K562 (cell line): ENCODE measurements around the gene ARHGAP33. TPM values are rescaled to one million over a fixed set of nuclear protein-coding genes. Genes with fewer than 3 reads are reported as not detected.

ENCODE experiments used
- ATF7 ChIP-seq: fragments of 450-650 bp; IDR thresholded peaks from 2 replicates; pipeline ENCODE4 v1.7.1; 2014; ENCODE audit warnings: mild to moderate bottlenecking, moderate library complexity
- BMI1 ChIP-seq: fragments of 150-350 bp; IDR thresholded peaks from 2 replicates; pipeline ENCODE4 v1.6.1; 2014; ENCODE audit warnings: low read length
- ESRRA ChIP-seq: fragments of 450-650 bp; IDR thresholded peaks from 2 replicates; pipeline ENCODE4 v1.6.1; 2014; ENCODE audit warnings: low read depth, mild to moderate bottlenecking, moderate library complexity, borderline replicate concordance
- ETV6 ChIP-seq, 3 experiments: fragments of 150-350 bp in 1 of 3; sonication (generic) in 1 of 3; formaldehyde crosslinking in 1 of 3; IDR thresholded peaks; 2 replicates each; pipeline versions ENCODE4 v1.6.1 to v1.8.0; 2014 to 2022; ENCODE audit warnings: borderline replicate concordance in 2 of 3, low read depth in 2 of 3, antibody characterized with exemption in 1 of 3, low read length in 1 of 3, mild to moderate bottlenecking in 1 of 3, missing genetic modification reagents in 1 of 3
- GTF2E2 ChIP-seq: fragments of 200-800 bp; sonication (Bioruptor generic); IDR thresholded peaks from 2 replicates; pipeline ENCODE4 v1.6.1; 2016; ENCODE audit warnings: missing genetic modification characterization, missing compliant biosample characterization
- HSF4 ChIP-seq: fragments of 250-450 bp; sonication (Bioruptor Pico); IDR thresholded peaks from 2 replicates; pipeline ENCODE4 v2.1.2; 2022; ENCODE audit warnings: mild to moderate bottlenecking, moderate library complexity, borderline replicate concordance
- NFIC ChIP-seq: fragments of 450-650 bp; IDR thresholded peaks from 2 replicates; pipeline ENCODE4 v1.6.1; 2017; ENCODE audit warnings: mild to moderate bottlenecking, inconsistent platforms
- PKNOX1 ChIP-seq: fragments of 450-650 bp; IDR thresholded peaks from 2 replicates; pipeline ENCODE4 v1.6.1; 2016
- RBM22 ChIP-seq: fragments of 200-400 bp; formaldehyde crosslinking; IDR thresholded peaks from 2 replicates; pipeline ENCODE4 v1.6.1; 2018; ENCODE audit warnings: low read length, low read depth; ENCODE audit not compliant: poor library complexity, severe bottlenecking
- SIN3B ChIP-seq: fragments of 450-650 bp; IDR thresholded peaks from 2 replicates; pipeline ENCODE4 v1.6.1; 2017; ENCODE audit warnings: low read depth, mild to moderate bottlenecking, moderate library complexity
- SMAD4 ChIP-seq: fragments of 250-450 bp; sonication (Bioruptor Pico); conservative IDR thresholded peaks from 2 replicates; pipeline ENCODE4 v1.8.0; 2021; ENCODE audit warnings: inconsistent platforms, mild to moderate bottlenecking, moderate library complexity
- TARDBP ChIP-seq: fragments of 450-650 bp; IDR thresholded peaks from 2 replicates; pipeline ENCODE4 v1.6.1; 2016
- ZBTB12 ChIP-seq: fragments of 250-450 bp; sonication (Bioruptor Pico); IDR thresholded peaks from 2 replicates; pipeline ENCODE4 v1.4.0; 2020
- ZC3H11A ChIP-seq: IDR thresholded peaks from 2 replicates; pipeline ENCODE4 v1.6.1; 2012; ENCODE audit warnings: low read depth, low read length, improper control_type of control experiment
- ZNF134 ChIP-seq: fragments of 250-450 bp; sonication (Bioruptor Pico); conservative IDR thresholded peaks from 2 replicates; pipeline ENCODE4 v1.4.0; 2020
- ZNF239 ChIP-seq: fragments of 250-450 bp; sonication (Bioruptor Pico); IDR thresholded peaks from 2 replicates; pipeline ENCODE4 v1.4.0; 2020; ENCODE audit warnings: mild to moderate bottlenecking
- ZNF583 ChIP-seq: fragments of 250-450 bp; sonication (Bioruptor Pico); IDR thresholded peaks from 2 replicates; pipeline ENCODE4 v1.4.0; 2020
- ZNF740 ChIP-seq, 3 experiments: fragments of 200-800 bp in 1 of 3; sonication (Bioruptor generic) in 1 of 3; sonication (generic) in 1 of 3; formaldehyde crosslinking in 1 of 3; IDR thresholded peaks; 2 replicates each; pipeline versions ENCODE4 v1.6.1 to v1.8.0; 2016 to 2022; ENCODE audit warnings: mild to moderate bottlenecking in 2 of 3, missing compliant biosample characterization in 2 of 3, missing genetic modification characterization in 2 of 3, missing genetic modification reagents in 1 of 3
- ZNF766 ChIP-seq: fragments of 200-800 bp; sonication (Bioruptor generic); conservative IDR thresholded peaks from 2 replicates; pipeline ENCODE4 v1.6.1; 2016; ENCODE audit warnings: missing genetic modification characterization, missing compliant biosample characterization
- polyA plus RNA-seq, 8 experiments: library from polyadenylated mRNA; depleted of rRNA in 4 of 8; stranded (reverse) in 5 of 8; unstranded in 3 of 8; fragments of >200 nt; fragmentation: Nextera tagmentation in 2 of 8; fragmentation: Illumina TruSeq in 1 of 8; extraction: Ambion mirVana in 2 of 8; extraction: Trizol in 1 of 8; gene quantifications; 2 replicates each; pipeline versions ENCODE4 v1.2.1 to v1.2.3, GENCODE V29; 2011 to 2014; ENCODE audit warnings: inconsistent platforms in 1 of 8, missing spikeins in 1 of 8
- total RNA-seq, 7 experiments: library from RNA; depleted of rRNA in 6 of 7; stranded (reverse); fragments of >200 nt in 6 of 7; fragmentation: Illumina TruSeq in 2 of 7; extraction: Trizol in 2 of 7; gene quantifications; 2 replicates each; pipeline versions ENCODE4 v1.2.1 to v1.2.3, GENCODE V29; 2011 to 2021; ENCODE audit warnings: low replicate concordance in 1 of 7
- TF ChIP-seq, protein P1 (sequence below), 2 experiments: fragments of 450-650 bp; IDR thresholded peaks; 2 replicates each; pipeline ENCODE4 v1.6.1; 2016
- TF ChIP-seq, protein P2 (sequence below): fragments of 450-650 bp; formaldehyde crosslinking; IDR thresholded peaks from 2 replicates; pipeline ENCODE4 v1.4.0; 2020; ENCODE audit warnings: mild to moderate bottlenecking, moderate library complexity

The ARHGAP33 gene
- total and polyA plus RNA-seq, 9 of the 15 experiments (the other 6 are each of a cell fraction or from before 2014, with no cell fraction given), result 0.06 to 26.6 (median 1.6) TPM; not detected in 1

DNA sequence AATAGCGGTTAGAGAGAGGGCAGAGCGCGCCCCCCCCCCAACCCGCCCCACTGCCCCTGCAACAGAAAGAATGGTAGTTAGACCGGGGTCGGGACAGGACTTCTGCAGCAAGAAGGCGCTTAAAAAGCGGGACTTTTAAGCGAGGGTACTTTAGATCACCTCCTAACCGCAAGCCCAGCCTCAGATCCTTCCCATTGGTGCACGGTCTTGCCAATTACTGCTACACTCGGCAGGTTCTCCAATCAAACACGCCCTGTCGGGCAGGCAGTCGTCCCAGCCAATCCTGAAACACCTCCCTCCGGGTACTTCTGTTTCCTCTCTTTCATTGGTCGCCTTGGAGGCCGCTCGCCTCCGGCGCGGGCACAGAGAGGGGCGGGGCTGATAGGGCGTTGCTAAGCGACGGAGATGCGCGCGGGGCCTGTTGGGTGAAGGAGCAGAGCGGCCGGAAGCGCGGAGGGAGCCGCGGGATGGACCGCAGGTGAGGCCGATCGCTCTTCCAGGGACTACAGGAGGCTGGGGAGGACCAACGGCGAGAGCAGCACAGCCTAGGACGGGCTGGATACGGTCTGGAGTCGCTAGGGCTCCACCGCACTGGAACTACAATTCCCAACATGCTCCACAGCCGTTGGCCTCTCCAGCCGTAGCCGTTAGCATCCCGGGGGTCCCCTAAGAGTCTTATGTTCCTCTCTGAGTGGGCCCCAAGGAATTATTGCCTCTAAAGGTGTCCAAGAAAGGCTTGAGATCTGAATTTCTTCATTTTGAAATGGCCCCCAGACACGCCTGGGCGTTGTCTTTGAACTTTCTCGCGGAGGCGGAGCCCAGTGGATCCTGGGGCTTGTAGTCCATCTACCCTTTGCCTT lies 17.4 kb upstream of the ARHGAP33 start, which contains the start of gene PROSER3 (continued):
- TF ChIP-seq PKNOX1 (peak; percentile 100), ZNF583 (CRISPR knock-in tag) (0 out of 2 replicates have a peak, but pooled peaks have one; percentile 21), ZBTB12 (peak; percentile 30; the same call in 1 of the 2 replicates), ZC3H11A (no peak), BMI1 (peak; percentile 79; the same call in 1 of the 2 replicates), SMAD4 (CRISPR knock-in tag) (peak; percentile 52; the same call in 1 of the 2 replicates), ZNF239 (CRISPR knock-in tag) (no peak), RBM22 (peak; percentile 74), ZNF740 (CRISPR knock-in tag; IDR thresholded peaks at IDR 0.05) (no peak), ZNF740 (tag; IDR thresholded peaks at IDR 0.05) (no peak), ETV6 (IDR thresholded peaks at IDR 0.05; ENCODE audit: borderline replicate concordance in 1 of 2, low read depth in 2 of 2, low read length in 1 of 2) (0 out of 4 replicates have a peak, but pooled peaks of 1 of the 2 experiments have one; percentile 15), ETV6 (CRISPR knock-in tag; IDR thresholded peaks at IDR 0.05; ENCODE audit: borderline replicate concordance) (no peak), HSF4 (CRISPR knock-in tag) (no peak), ATF7 (peak; percentile 64), GTF2E2 (tag) (peak; percentile 91), ZNF766 (CRISPR knock-in tag) (peak; percentile 87), SIN3B (peak; percentile 35; the same call in 1 of the 2 replicates), NFIC (no peak), ZNF134 (CRISPR knock-in tag) (no peak; the same call in 1 of the 2 replicates), TARDBP (peak; percentile 93), ESRRA (peak; percentile 99; the same call in 1 of the 2 replicates)
- TF ChIP-seq, protein P1, sequence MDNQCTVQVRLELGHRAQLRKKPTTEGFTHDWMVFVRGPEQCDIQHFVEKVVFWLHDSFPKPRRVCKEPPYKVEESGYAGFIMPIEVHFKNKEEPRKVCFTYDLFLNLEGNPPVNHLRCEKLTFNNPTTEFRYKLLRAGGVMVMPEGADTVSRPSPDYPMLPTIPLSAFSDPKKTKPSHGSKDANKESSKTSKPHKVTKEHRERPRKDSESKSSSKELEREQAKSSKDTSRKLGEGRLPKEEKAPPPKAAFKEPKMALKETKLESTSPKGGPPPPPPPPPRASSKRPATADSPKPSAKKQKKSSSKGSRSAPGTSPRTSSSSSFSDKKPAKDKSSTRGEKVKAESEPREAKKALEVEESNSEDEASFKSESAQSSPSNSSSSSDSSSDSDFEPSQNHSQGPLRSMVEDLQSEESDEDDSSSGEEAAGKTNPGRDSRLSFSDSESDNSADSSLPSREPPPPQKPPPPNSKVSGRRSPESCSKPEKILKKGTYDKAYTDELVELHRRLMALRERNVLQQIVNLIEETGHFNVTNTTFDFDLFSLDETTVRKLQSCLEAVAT (IDR thresholded peaks at IDR 0.05), result peak; percentile 99
- TF ChIP-seq, protein P2, sequence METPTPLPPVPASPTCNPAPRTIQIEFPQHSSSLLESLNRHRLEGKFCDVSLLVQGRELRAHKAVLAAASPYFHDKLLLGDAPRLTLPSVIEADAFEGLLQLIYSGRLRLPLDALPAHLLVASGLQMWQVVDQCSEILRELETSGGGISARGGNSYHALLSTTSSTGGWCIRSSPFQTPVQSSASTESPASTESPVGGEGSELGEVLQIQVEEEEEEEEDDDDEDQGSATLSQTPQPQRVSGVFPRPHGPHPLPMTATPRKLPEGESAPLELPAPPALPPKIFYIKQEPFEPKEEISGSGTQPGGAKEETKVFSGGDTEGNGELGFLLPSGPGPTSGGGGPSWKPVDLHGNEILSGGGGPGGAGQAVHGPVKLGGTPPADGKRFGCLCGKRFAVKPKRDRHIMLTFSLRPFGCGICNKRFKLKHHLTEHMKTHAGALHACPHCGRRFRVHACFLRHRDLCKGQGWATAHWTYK (CRISPR knock-in tag), result 0 out of 2 replicates have a peak, but pooled peaks have one; percentile 31
